ENCODE results near the gene COPS3.

- TF ChIP-seq, protein P1, sequence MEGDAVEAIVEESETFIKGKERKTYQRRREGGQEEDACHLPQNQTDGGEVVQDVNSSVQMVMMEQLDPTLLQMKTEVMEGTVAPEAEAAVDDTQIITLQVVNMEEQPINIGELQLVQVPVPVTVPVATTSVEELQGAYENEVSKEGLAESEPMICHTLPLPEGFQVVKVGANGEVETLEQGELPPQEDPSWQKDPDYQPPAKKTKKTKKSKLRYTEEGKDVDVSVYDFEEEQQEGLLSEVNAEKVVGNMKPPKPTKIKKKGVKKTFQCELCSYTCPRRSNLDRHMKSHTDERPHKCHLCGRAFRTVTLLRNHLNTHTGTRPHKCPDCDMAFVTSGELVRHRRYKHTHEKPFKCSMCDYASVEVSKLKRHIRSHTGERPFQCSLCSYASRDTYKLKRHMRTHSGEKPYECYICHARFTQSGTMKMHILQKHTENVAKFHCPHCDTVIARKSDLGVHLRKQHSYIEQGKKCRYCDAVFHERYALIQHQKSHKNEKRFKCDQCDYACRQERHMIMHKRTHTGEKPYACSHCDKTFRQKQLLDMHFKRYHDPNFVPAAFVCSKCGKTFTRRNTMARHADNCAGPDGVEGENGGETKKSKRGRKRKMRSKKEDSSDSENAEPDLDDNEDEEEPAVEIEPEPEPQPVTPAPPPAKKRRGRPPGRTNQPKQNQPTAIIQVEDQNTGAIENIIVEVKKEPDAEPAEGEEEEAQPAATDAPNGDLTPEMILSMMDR (IDR thresholded peaks at IDR 0.05): no peak
- TF ChIP-seq POLR2A (IDR thresholded peaks at IDR 0.05): no peak
Measured at GRCh38 chr17:17295141-17295540, 14.1 kb upstream of the COPS3 start.
